ENCODE data around the gene SMARCAL1. TPM values are rescaled to one million over a fixed set of nuclear protein-coding genes. Genes with fewer than 3 reads are reported as not detected.

The SMARCAL1 gene
- total RNA-seq, 2 donors from 2014 or later = 29.1 to 35.1 TPM

GRCh38 chr2:216486271-216486670 lies 74.0 kb downstream of the SMARCAL1 start:
- DNase-seq = no peak
- Mint-ChIP-seq H3K4me1 (no peaks in the 10 kb centered on the region), H3K4me3 (no peak overlapping the region), H3K27ac (no peak overlapping the region), H3K27me3 (ENCODE audit: insufficient read depth) (no peaks in the 10 kb centered on the region), H3K9me3 (no peaks in the 10 kb centered on the region), H3K36me3 (ENCODE audit: low read depth) (peaks cover 15% of the 10 kb centered on the region)
- Histone ChIP-seq H3K27ac (ENCODE audit: low read depth, low read length) (no peak overlapping the region), H3K36me3 (ENCODE audit: control insufficient read depth, insufficient read depth, low read length) (peaks cover 18% of the 10 kb centered on the region), H3K4me3 (ENCODE audit: low read length) (no peak overlapping the region), H3K4me1 (ENCODE audit: control insufficient read depth, insufficient read depth, low read length) (no peaks in the 10 kb centered on the region), H3K9ac (ENCODE audit: extremely low read depth, low read length, poor library complexity, severe bottlenecking) (no peak overlapping the region), H3K27me3 (ENCODE audit: control insufficient read depth, insufficient read depth, low read length, poor library complexity, severe bottlenecking) (no peaks in the 10 kb centered on the region), H3K9me3 (ENCODE audit: control insufficient read depth, low read length) (no peaks in the 10 kb centered on the region)
- no peak for TF ChIP-seq CTCF (conservative IDR thresholded peaks at IDR 0.05)
- 96 to 98% methylated on average over 7 of the region's 7 CpGs for WGBS, 2 experiments (ENCODE audit: insufficient coverage in 1 of 2, insufficient read length in 1 of 2)

- no peaks in the 10 kb centered on the region for H3K4me1 ChIP-seq (ENCODE audit: control insufficient read depth, insufficient read depth, low read length)
- Mint-ChIP-seq H3K9me3 (no peaks in the 10 kb centered on the region), H3K36me3 (ENCODE audit: low read depth) (peaks cover 13% of the 10 kb centered on the region), H3K4me1 (no peaks in the 10 kb centered on the region), H3K27me3 (ENCODE audit: insufficient read depth) (no peaks in the 10 kb centered on the region), H3K4me3 (no peak overlapping the region), H3K27ac (no peak overlapping the region)
- DNase-seq = no peak
- TF ChIP-seq CTCF (conservative IDR thresholded peaks at IDR 0.05) = no peak
- peaks cover 16% of the 10 kb centered on the region for H3K36me3 ChIP-seq (ENCODE audit: control insufficient read depth, insufficient read depth, low read length)
- no peaks in the 10 kb centered on the region for H3K27me3 ChIP-seq (ENCODE audit: control insufficient read depth, insufficient read depth, low read length, poor library complexity, severe bottlenecking)
- H3K4me3 ChIP-seq (ENCODE audit: low read length) = no peak overlapping the region
- no peaks in the 10 kb centered on the region for H3K9me3 ChIP-seq (ENCODE audit: control insufficient read depth, low read length)
- no peak overlapping the region for H3K9ac ChIP-seq (ENCODE audit: extremely low read depth, low read length, poor library complexity, severe bottlenecking)
- no peak overlapping the region for H3K27ac ChIP-seq (ENCODE audit: low read depth, low read length)
- 67 to 73% methylated on average over 3 to 4 of the region's 4 CpGs for WGBS, 2 experiments (ENCODE audit: insufficient coverage in 1 of 2, insufficient read length in 1 of 2)
Observed at GRCh38 chr2:216486708-216487107, 74.4 kb downstream of the SMARCAL1 start.

GRCh38 chr2:216490061-216490460 lies 77.8 kb downstream of the SMARCAL1 start:
- no peaks in the 10 kb centered on the region for H3K9me3 ChIP-seq (ENCODE audit: control insufficient read depth, low read length)
- DNase-seq = no peak
- no peak overlapping the region for H3K27ac ChIP-seq (ENCODE audit: low read depth, low read length)
- H3K4me1 ChIP-seq (ENCODE audit: control insufficient read depth, insufficient read depth, low read length) = no peaks in the 10 kb centered on the region
- H3K27ac Mint-ChIP-seq = no peak overlapping the region
- no peaks in the 10 kb centered on the region for H3K36me3 ChIP-seq (ENCODE audit: control insufficient read depth, insufficient read depth, low read length)
- no peaks in the 10 kb centered on the region for H3K27me3 Mint-ChIP-seq (ENCODE audit: insufficient read depth)
- no peaks in the 10 kb centered on the region for H3K36me3 Mint-ChIP-seq (ENCODE audit: low read depth)
- 100% methylated on average over 1 of the region's 1 CpG; no CpG with 5 or more reads in 1 of the 2 experiments for WGBS, 2 experiments (ENCODE audit: insufficient coverage in 1 of 2, insufficient read length in 1 of 2)
- no peak overlapping the region for H3K4me3 ChIP-seq (ENCODE audit: low read length)
- no peaks in the 10 kb centered on the region for H3K4me1 Mint-ChIP-seq
- H3K27me3 ChIP-seq (ENCODE audit: control insufficient read depth, insufficient read depth, low read length, poor library complexity, severe bottlenecking) = no peaks in the 10 kb centered on the region
- no peaks in the 10 kb centered on the region for H3K9me3 Mint-ChIP-seq
- no peak overlapping the region for H3K9ac ChIP-seq (ENCODE audit: extremely low read depth, low read length, poor library complexity, severe bottlenecking)
- no peak overlapping the region for H3K4me3 Mint-ChIP-seq
- TF ChIP-seq CTCF (conservative IDR thresholded peaks at IDR 0.05) = no peak

Data from endodermal cell (in vitro differentiated cells).